Caco-2 (cell line): ENCODE data around the gene ANP32A. TPM values are rescaled to one million over a fixed set of nuclear protein-coding genes. Genes with fewer than 3 reads are reported as not detected.

Experiments
- BruUV-seq: library from RNA; stranded (reverse); fragments of 400-500 nt; replicated peaks from 2 replicates; lab custom pipeline; 2021; lab: Mats Ljungman, UMichigan
- CTCF ChIA-PET: fragments of 300-600 bp; sonication (Branson Sonifier 250); formaldehyde crosslinking; loops from one replicate; lab custom pipeline; 2022; ENCODE audit warnings: antibody characterized with exemption; lab: Charles Lee
- POLR2A ChIA-PET: fragments of 300-600 bp; sonication (Branson Sonifier 250); formaldehyde crosslinking; loops from one replicate; lab custom pipeline; 2022; ENCODE audit warnings: antibody characterized with exemption; lab: Charles Lee
- DNase-seq, 2 experiments: peaks; one replicate each; pipeline versions ENCODE4 v3.0.0 to v3.0.0-alpha.2; 2020 to 2022
- H3K27me3 ChIP-seq: replicated peaks from 2 replicates; pipeline ENCODE4 v1.6.0; 2011; ENCODE audit warnings: low read length; ENCODE audit not compliant: control insufficient read depth, insufficient read depth
- H3K36me3 ChIP-seq: 2 replicates; pipeline ENCODE4 v1.5.1; 2011; ENCODE audit warnings: low read length; ENCODE audit not compliant: control insufficient read depth, insufficient read depth
- H3K4me1 ChIP-seq: fragments of 250-450 bp; sonication (Bioruptor Pico); 2 replicates; pipeline ENCODE4 v1.5.1; 2020; ENCODE audit warnings: mild to moderate bottlenecking
- H3K4me3 ChIP-seq: 2 replicates; pipeline ENCODE4 v1.5.1; 2011; ENCODE audit warnings: low read depth, mild to moderate bottlenecking, control low read depth, low read length
- H3K9me3 ChIP-seq: fragments of 250-450 bp; sonication (Bioruptor Pico); 2 replicates; pipeline ENCODE4 v1.5.1; 2020; ENCODE audit warnings: mild to moderate bottlenecking, moderate library complexity
- H3K27ac Mint-ChIP-seq: one replicate; pipeline ENCODE4 v1.8.0; 2022; ENCODE audit warnings: mixed read lengths; ENCODE audit not compliant: unreplicated experiment
- H3K27me3 Mint-ChIP-seq: one replicate; pipeline ENCODE4 v1.8.0; 2022; ENCODE audit warnings: mixed read lengths; ENCODE audit not compliant: insufficient read depth, unreplicated experiment
- H3K36me3 Mint-ChIP-seq: one replicate; pipeline ENCODE4 v1.8.0; 2022; ENCODE audit warnings: mild to moderate bottlenecking, mixed read lengths; ENCODE audit not compliant: insufficient read depth, unreplicated experiment
- H3K4me1 Mint-ChIP-seq: one replicate; pipeline ENCODE4 v1.8.0; 2022; ENCODE audit warnings: low read depth, mixed read lengths; ENCODE audit not compliant: unreplicated experiment
- H3K4me3 Mint-ChIP-seq: one replicate; pipeline ENCODE4 v1.8.0; 2022; ENCODE audit warnings: mild to moderate bottlenecking, moderate library complexity, mixed read lengths; ENCODE audit not compliant: unreplicated experiment
- H3K9me3 Mint-ChIP-seq: one replicate; pipeline ENCODE4 v1.8.0; 2022; ENCODE audit warnings: mixed read lengths; ENCODE audit not compliant: unreplicated experiment
- intact Hi-C: fragments of 100-400 bp; cut with micrococcal nuclease; formaldehyde crosslinking; loops from one replicate; pipeline ENCODE4 v1.10.0; 2022; ENCODE audit not compliant: unreplicated experiment
- total RNA-seq: library from RNA; stranded (reverse); gene quantifications from 2 replicates; pipeline ENCODE4 v1.2.3, GENCODE V29; 2022
- TF ChIP-seq, protein P1 (sequence below), 2 experiments: fragments of 200-600 bp in 1 of 2; IDR thresholded peaks; 1 replicate in 1 of 2; 2 replicates in 1 of 2; pipeline versions ENCODE4 v1.5.1 to v1.8.0; 2011 to 2022; ENCODE audit warnings: antibody characterized with exemption in 1 of 2, control low read depth in 1 of 2, inconsistent platforms in 1 of 2, low read depth in 1 of 2, low read length in 1 of 2, mild to moderate bottlenecking in 1 of 2, moderate library complexity in 1 of 2; ENCODE audit not compliant: insufficient read depth in 1 of 2, severe bottlenecking in 1 of 2, unreplicated experiment in 1 of 2

The ANP32A gene
- total RNA-seq, 1 experiment from 2014 or later: 169 TPM

DNA sequence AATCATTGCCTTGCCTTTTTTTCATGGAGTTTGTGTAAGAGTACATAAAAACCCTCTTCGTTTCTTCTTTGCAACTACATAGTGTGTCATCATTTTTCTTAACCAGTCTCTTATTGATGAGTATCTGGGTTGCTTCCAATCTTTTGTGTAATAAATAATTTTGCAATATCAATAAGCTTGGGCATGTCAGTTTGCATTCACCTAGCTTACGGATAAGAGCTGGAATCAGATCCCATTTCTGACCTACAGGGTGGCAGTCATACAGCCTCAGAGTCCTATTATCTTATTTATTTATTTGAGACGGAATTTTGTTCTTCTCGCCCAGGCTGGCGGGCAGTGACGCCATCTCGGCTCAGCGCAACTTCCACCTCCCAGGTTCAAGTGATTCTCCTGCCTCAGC lies 18.3 kb downstream of the ANP32A start:
- H3K36me3 ChIP-seq: peaks cover 2% of the 10 kb centered on the region

GRCh38 chr15:68801572-68802148 lies 19.0 kb downstream of the ANP32A start:
- Histone ChIP-seq H3K4me1 (no peaks in the 10 kb centered on the region), H3K9me3 (no peaks in the 10 kb centered on the region), H3K27me3 (no peaks in the 10 kb centered on the region), H3K36me3 (peaks cover 4% of the 10 kb centered on the region), H3K4me3 (no peak overlapping the region)
- no peak overlapping the region for H3K4me3 Mint-ChIP-seq
- BruUV-seq: no TSS peak
- no peaks in the 10 kb centered on the region for H3K27me3 Mint-ChIP-seq
- CTCF ChIA-PET: no interaction called here
- intact Hi-C loops: no loop called here
- H3K27ac Mint-ChIP-seq: no peak overlapping the region
- H3K9me3 Mint-ChIP-seq: no peaks in the 10 kb centered on the region
- TF ChIP-seq, protein P1, sequence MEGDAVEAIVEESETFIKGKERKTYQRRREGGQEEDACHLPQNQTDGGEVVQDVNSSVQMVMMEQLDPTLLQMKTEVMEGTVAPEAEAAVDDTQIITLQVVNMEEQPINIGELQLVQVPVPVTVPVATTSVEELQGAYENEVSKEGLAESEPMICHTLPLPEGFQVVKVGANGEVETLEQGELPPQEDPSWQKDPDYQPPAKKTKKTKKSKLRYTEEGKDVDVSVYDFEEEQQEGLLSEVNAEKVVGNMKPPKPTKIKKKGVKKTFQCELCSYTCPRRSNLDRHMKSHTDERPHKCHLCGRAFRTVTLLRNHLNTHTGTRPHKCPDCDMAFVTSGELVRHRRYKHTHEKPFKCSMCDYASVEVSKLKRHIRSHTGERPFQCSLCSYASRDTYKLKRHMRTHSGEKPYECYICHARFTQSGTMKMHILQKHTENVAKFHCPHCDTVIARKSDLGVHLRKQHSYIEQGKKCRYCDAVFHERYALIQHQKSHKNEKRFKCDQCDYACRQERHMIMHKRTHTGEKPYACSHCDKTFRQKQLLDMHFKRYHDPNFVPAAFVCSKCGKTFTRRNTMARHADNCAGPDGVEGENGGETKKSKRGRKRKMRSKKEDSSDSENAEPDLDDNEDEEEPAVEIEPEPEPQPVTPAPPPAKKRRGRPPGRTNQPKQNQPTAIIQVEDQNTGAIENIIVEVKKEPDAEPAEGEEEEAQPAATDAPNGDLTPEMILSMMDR (IDR thresholded peaks at IDR 0.05; ENCODE audit: insufficient read depth in 1 of 2, low read depth in 1 of 2, low read length in 1 of 2, severe bottlenecking in 1 of 2, unreplicated experiment in 1 of 2): no peak
- POLR2A ChIA-PET: no interaction called here
- peaks cover 5% of the 10 kb centered on the region for H3K4me1 Mint-ChIP-seq
- DNase-seq: no peak
- H3K36me3 Mint-ChIP-seq: peaks cover 28% of the 10 kb centered on the region

More for the DNA sequence above, 18.3 kb downstream of the ANP32A start:
- H3K4me3 ChIP-seq: no peak overlapping the region
- H3K27me3 Mint-ChIP-seq: no peaks in the 10 kb centered on the region
- DNase-seq: no peak
- TF ChIP-seq, protein P1 (IDR thresholded peaks at IDR 0.05; ENCODE audit: insufficient read depth in 1 of 2, low read depth in 1 of 2, low read length in 1 of 2, severe bottlenecking in 1 of 2, unreplicated experiment in 1 of 2): no peak
- no peaks in the 10 kb centered on the region for H3K4me1 ChIP-seq
- H3K27ac Mint-ChIP-seq: no peak overlapping the region
- H3K4me3 Mint-ChIP-seq: no peak overlapping the region
- H3K27me3 ChIP-seq: no peaks in the 10 kb centered on the region
- no TSS peak for BruUV-seq
- ChIA-PET POLR2A (no interaction called here), CTCF (no interaction called here)
- H3K4me1 Mint-ChIP-seq: peaks cover 4% of the 10 kb centered on the region
- intact Hi-C loops: no loop called here
- peaks cover 33% of the 10 kb centered on the region for H3K36me3 Mint-ChIP-seq
- no peaks in the 10 kb centered on the region for H3K9me3 Mint-ChIP-seq
- no peaks in the 10 kb centered on the region for H3K9me3 ChIP-seq

DNA sequence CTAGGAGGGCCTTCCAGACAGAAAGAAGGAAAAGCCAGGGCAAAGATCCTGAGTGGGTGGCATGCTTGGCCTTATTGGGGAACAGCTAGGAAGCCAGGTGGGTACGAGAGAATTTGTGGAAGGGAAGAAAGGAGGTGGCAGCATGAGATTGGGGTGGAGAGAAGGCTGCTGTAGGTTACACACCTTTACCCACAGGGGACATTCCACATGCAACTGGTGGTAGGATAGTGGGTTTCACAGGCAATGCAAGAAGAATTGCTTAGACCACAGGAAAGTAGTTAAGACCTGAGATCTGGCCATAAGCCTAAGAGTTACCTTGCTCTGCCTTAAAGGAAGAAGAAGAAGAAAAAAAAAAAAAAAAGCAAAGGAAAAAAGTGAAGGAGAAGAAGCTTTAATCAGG lies 19.8 kb downstream of the ANP32A start:
- H3K4me3 Mint-ChIP-seq: no peak overlapping the region
- H3K27me3 Mint-ChIP-seq: no peaks in the 10 kb centered on the region
- DNase-seq: no peak
- H3K9me3 Mint-ChIP-seq: no peaks in the 10 kb centered on the region
- Histone ChIP-seq H3K36me3 (peaks cover 4% of the 10 kb centered on the region), H3K4me1 (no peaks in the 10 kb centered on the region), H3K9me3 (no peaks in the 10 kb centered on the region), H3K27me3 (no peaks in the 10 kb centered on the region), H3K4me3 (no peak overlapping the region)
- no TSS peak for BruUV-seq
- peaks cover 8% of the 10 kb centered on the region for H3K4me1 Mint-ChIP-seq
- no peak overlapping the region for H3K27ac Mint-ChIP-seq
- ChIA-PET CTCF (no interaction called here), POLR2A (no interaction called here)
- intact Hi-C loops: no loop called here
- peaks cover 23% of the 10 kb centered on the region for H3K36me3 Mint-ChIP-seq
- TF ChIP-seq, protein P1 (IDR thresholded peaks at IDR 0.05; ENCODE audit: insufficient read depth in 1 of 2, low read depth in 1 of 2, low read length in 1 of 2, severe bottlenecking in 1 of 2, unreplicated experiment in 1 of 2): no peak
